ENCODE data around the gene NAGS. TPM values are rescaled to one million over a fixed set of nuclear protein-coding genes. Genes with fewer than 3 reads are reported as not detected.

Gene NAGS
- total RNA-seq, 1 donor from 2014 or later, result 0.89 TPM

DNA sequence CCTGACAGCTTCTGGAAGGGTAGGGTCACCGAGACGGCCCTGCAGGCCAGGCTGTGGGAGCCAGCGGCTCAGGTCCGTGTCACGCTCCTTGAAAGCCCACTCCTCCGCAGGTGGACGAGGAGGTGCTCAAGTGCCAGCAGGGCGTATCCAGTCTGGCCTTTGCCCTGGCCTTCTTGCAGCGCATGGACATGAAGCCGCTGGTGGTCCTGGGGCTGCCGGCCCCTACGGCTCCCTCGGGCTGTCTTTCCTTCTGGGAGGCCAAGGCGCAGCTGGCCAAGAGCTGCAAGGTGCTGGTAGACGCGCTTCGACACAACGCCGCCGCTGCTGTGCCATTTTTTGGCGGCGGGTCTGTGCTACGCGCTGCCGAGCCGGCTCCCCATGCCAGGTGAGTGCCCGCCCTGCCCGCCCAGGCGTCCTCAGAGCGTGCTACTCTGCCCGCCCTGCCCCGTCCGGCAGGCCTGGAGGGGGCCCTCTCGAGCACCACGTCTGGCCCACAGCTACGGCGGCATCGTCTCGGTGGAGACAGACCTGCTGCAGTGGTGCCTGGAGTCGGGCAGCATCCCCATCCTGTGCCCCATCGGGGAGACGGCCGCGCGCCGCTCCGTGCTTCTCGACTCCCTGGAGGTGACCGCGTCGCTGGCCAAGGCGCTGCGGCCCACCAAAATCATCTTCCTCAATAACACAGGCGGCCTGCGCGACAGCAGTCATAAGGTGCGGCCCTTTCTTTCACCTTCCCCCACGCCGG is 1.3 kb downstream of the NAGS start:
- Mint-ChIP-seq H3K36me3 (ENCODE audit: insufficient read depth) (peaks cover 1% of the 10 kb centered on the region), H3K27me3 (peaks cover 38% of the 10 kb centered on the region), H3K9me3 (ENCODE audit: low read depth) (no peaks in the 10 kb centered on the region), H3K4me1 (ENCODE audit: low read depth) (peaks cover 23% of the 10 kb centered on the region), H3K27ac (peak overlapping the region; percentile 77), H3K4me3 (ENCODE audit: low read depth) (peak overlapping the region; percentile 80)
- TF ChIP-seq, protein P1, sequence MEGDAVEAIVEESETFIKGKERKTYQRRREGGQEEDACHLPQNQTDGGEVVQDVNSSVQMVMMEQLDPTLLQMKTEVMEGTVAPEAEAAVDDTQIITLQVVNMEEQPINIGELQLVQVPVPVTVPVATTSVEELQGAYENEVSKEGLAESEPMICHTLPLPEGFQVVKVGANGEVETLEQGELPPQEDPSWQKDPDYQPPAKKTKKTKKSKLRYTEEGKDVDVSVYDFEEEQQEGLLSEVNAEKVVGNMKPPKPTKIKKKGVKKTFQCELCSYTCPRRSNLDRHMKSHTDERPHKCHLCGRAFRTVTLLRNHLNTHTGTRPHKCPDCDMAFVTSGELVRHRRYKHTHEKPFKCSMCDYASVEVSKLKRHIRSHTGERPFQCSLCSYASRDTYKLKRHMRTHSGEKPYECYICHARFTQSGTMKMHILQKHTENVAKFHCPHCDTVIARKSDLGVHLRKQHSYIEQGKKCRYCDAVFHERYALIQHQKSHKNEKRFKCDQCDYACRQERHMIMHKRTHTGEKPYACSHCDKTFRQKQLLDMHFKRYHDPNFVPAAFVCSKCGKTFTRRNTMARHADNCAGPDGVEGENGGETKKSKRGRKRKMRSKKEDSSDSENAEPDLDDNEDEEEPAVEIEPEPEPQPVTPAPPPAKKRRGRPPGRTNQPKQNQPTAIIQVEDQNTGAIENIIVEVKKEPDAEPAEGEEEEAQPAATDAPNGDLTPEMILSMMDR (IDR thresholded peaks at IDR 0.05; ENCODE audit: unreplicated experiment), result peak; percentile 17
- DNase-seq (ENCODE audit: low spot score, unreplicated experiment), result no peak

DNA sequence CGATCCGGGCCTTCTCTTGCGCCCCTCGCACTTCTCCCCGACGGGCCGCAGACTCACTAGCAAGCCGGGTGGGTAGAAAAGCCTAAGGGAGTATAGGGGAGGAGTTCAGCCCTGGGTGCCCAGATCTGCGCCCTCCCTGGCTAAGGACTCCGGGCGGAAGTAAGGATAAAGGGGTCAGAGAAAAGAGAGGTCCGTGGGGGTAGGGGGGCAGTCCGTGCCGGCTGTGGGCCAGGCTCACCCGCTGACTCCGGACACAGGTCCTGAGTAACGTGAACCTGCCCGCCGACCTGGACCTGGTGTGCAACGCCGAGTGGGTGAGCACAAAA is 1.8 kb downstream of the NAGS start:
- no peak for DNase-seq (ENCODE audit: low spot score, unreplicated experiment)
- Mint-ChIP-seq H3K27ac (peak overlapping the region; percentile 77), H3K4me1 (ENCODE audit: low read depth) (peaks cover 18% of the 10 kb centered on the region), H3K4me3 (ENCODE audit: low read depth) (peak overlapping the region; percentile 80), H3K9me3 (ENCODE audit: low read depth) (no peaks in the 10 kb centered on the region), H3K27me3 (peaks cover 38% of the 10 kb centered on the region), H3K36me3 (ENCODE audit: insufficient read depth) (peaks cover 1% of the 10 kb centered on the region)
- TF ChIP-seq, protein P1 (IDR thresholded peaks at IDR 0.05; ENCODE audit: unreplicated experiment), result no peak

DNA sequence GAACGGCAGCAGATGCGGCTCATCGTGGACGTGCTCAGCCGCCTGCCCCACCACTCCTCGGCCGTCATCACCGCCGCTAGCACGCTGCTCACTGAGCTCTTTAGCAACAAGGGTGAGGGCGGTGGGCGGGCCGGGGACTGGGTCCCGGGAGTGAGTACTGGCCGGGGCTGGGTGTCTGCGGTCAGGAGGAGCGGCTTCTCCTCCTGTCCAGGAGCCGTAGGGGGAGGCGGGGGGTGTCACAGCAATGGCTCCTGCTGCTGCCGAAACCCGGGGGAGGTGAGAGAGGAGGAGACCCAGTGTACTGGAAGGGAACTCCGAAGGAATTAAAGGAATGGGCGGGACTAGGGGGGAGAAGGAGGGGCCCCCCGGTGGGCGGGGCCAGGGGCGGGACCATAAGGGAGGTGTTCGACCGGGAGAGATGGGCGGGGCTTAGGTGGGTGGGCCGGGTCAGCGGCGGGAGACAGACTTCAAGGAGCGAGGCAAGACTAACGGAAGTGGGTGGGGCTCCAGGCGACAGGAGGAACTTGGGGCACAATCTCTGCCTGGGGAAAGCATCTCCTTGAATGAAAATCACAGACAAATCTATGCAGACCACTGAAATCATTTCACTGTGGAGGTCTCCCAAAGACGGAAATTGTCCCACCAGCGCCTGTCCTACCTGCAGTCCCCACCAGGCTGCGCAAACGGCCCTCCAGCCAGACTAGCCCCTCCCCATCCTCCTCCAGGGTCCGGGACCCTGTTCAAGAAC is 2.4 kb downstream of the NAGS start:
- H3K27me3 Mint-ChIP-seq, result peaks cover 34% of the 10 kb centered on the region
- no peaks in the 10 kb centered on the region for H3K9me3 Mint-ChIP-seq (ENCODE audit: low read depth)
- H3K27ac Mint-ChIP-seq, result peak overlapping the region; percentile 83
- peaks cover 1% of the 10 kb centered on the region for H3K36me3 Mint-ChIP-seq (ENCODE audit: insufficient read depth)
- DNase-seq (ENCODE audit: low spot score, unreplicated experiment), result peak; percentile 84
- H3K4me3 Mint-ChIP-seq (ENCODE audit: low read depth), result peak overlapping the region; percentile 80
- peaks cover 13% of the 10 kb centered on the region for H3K4me1 Mint-ChIP-seq (ENCODE audit: low read depth)
- TF ChIP-seq, protein P1 (IDR thresholded peaks at IDR 0.05; ENCODE audit: unreplicated experiment), result peak; percentile 72

DNA sequence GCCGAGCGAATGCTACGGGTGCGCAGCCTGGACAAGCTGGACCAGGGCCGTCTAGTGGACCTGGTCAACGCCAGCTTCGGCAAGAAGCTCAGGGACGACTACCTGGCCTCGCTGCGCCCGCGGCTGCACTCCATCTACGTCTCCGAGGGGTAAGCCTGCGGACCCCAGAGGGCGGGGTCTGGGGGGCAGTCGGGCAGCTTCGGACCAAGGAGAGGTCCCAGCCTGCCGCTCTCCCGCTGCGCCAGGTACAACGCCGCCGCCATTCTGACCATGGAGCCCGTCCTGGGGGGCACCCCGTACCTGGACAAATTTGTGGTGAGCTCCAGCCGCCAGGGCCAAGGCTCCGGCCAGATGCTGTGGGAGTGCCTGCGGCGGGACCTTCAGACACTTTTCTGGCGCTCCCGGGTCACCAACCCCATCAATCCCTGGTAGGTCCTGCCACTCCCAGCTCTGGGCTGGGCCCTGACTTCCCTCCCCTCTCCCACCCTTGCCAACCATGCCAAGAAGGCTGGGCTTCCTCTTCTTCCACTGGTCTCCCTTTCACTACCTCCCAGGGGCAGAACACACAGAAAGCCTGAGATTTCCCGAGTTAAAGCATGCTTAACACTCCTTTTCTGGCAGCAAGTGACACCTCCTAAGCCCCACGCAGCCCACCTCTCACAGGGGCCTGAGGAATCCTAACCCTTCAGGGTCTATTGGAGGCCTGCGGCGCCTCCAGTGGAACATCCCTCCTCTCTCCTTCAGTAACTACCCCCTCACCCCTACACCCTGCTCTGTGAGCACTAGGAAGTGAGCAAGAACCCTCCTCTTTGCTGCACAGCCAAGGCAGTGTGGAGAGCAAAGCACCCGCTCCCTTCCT is 3.2 kb downstream of the NAGS start:
- H3K36me3 Mint-ChIP-seq (ENCODE audit: insufficient read depth), result peaks cover 1% of the 10 kb centered on the region
- H3K4me3 Mint-ChIP-seq (ENCODE audit: low read depth), result peak overlapping the region; percentile 80
- H3K9me3 Mint-ChIP-seq (ENCODE audit: low read depth), result no peaks in the 10 kb centered on the region
- H3K27me3 Mint-ChIP-seq, result peaks cover 31% of the 10 kb centered on the region
- H3K27ac Mint-ChIP-seq, result peak overlapping the region; percentile 83
- DNase-seq (ENCODE audit: low spot score, unreplicated experiment), result no peak
- TF ChIP-seq, protein P1 (IDR thresholded peaks at IDR 0.05; ENCODE audit: unreplicated experiment), result no peak
- H3K4me1 Mint-ChIP-seq (ENCODE audit: low read depth), result peaks cover 12% of the 10 kb centered on the region

Measured in progenitor cell of endocrine pancreas (in vitro differentiated cells).